ENCODE results near the gene SMARCA2.

The SMARCA2 gene

GRCh38 chr9:2157277-2158110 is 142.3 kb downstream of the SMARCA2 start:
- H4K20me1 ChIP-seq (ENCODE audit: insufficient read depth, low read length) = no peaks in the 10 kb centered on the region
- peak; percentile 60 for DNase-seq
- H3K27me3 ChIP-seq (replicated peaks; ENCODE audit: insufficient read depth, low read length) = no peaks in the 10 kb centered on the region
- peak overlapping the region; percentile 94 for H3K4me2 ChIP-seq (ENCODE audit: low read depth, low read length)
- no peaks in the 10 kb centered on the region for H3K9me3 ChIP-seq (replicated peaks; ENCODE audit: insufficient read depth, low read length)
- H3K79me2 ChIP-seq (ENCODE audit: low read length) = peaks cover 78% of the 10 kb centered on the region
- H3F3A ChIP-seq (ENCODE audit: insufficient read depth, low read length) = peaks cover 22% of the 10 kb centered on the region
- no peaks in the 10 kb centered on the region for H3K9me2 ChIP-seq (replicated peaks; ENCODE audit: insufficient read depth, low read length)
- peak overlapping the region; percentile 71 for H2AFZ ChIP-seq (ENCODE audit: low read length)
- peak overlapping the region; percentile 82 for H3K27ac ChIP-seq (ENCODE audit: low read length)
- peak overlapping the region; percentile 66 for H3K4me3 ChIP-seq (ENCODE audit: low read length)
- no peak for TF ChIP-seq EZH2 (optimal IDR thresholded peaks at IDR 0.05; ENCODE audit: low read depth, low read length)
- TF ChIP-seq, protein P1, sequence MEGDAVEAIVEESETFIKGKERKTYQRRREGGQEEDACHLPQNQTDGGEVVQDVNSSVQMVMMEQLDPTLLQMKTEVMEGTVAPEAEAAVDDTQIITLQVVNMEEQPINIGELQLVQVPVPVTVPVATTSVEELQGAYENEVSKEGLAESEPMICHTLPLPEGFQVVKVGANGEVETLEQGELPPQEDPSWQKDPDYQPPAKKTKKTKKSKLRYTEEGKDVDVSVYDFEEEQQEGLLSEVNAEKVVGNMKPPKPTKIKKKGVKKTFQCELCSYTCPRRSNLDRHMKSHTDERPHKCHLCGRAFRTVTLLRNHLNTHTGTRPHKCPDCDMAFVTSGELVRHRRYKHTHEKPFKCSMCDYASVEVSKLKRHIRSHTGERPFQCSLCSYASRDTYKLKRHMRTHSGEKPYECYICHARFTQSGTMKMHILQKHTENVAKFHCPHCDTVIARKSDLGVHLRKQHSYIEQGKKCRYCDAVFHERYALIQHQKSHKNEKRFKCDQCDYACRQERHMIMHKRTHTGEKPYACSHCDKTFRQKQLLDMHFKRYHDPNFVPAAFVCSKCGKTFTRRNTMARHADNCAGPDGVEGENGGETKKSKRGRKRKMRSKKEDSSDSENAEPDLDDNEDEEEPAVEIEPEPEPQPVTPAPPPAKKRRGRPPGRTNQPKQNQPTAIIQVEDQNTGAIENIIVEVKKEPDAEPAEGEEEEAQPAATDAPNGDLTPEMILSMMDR (IDR thresholded peaks at IDR 0.05; ENCODE audit: low read length) = no peak
- no peak for TF ChIP-seq EZH2phosphoT487 (IDR thresholded peaks at IDR 0.05; ENCODE audit: low read length)
- peak overlapping the region; percentile 80 for H3K9ac ChIP-seq (ENCODE audit: low read length)
- H3K36me3 ChIP-seq (replicated peaks; ENCODE audit: insufficient read depth, low read length) = 0 out of 2 replicates have a peak, but pooled peaks cover 3% of the 10 kb centered on the region
- 0 out of 2 replicates have a peak, but pooled peaks cover 4% of the 10 kb centered on the region for H3K4me1 ChIP-seq (ENCODE audit: low read length)

DNA sequence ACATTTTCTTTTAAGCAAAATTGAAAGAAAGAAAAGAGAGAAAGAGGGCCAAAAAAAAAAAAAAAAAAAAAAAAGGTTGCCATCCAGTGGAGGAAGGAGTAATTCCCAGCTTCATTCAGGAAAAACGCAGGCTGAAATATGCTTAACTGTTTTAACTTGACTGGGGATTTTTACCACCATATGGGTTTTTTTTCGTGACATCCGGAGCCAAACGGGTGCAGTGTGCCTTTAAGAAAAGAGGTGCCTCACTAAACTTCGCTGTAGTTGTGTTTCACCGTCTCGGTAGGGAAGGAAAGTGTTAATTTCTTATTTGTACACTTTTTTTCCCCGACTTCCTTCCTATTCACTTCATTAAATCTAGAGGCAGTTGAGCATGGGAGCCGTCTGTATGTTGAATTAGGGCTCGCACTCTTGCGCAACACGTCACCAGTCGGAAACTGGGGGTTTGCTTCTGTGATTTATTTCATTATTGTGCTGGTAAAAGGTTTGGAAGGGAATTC is 143.0 kb downstream of the SMARCA2 start:
- Histone ChIP-seq H3K27me3 (replicated peaks; ENCODE audit: insufficient read depth, low read length) (no peaks in the 10 kb centered on the region), H3K79me2 (ENCODE audit: low read length) (peaks cover 76% of the 10 kb centered on the region), H3F3A (ENCODE audit: insufficient read depth, low read length) (peaks cover 22% of the 10 kb centered on the region), H3K4me1 (ENCODE audit: low read length) (0 out of 2 replicates have a peak, but pooled peaks cover 4% of the 10 kb centered on the region), H3K36me3 (replicated peaks; ENCODE audit: insufficient read depth, low read length) (0 out of 2 replicates have a peak, but pooled peaks cover 3% of the 10 kb centered on the region), H3K9me3 (replicated peaks; ENCODE audit: insufficient read depth, low read length) (no peaks in the 10 kb centered on the region), H4K20me1 (ENCODE audit: insufficient read depth, low read length) (no peaks in the 10 kb centered on the region), H3K9ac (ENCODE audit: low read length) (peak overlapping the region; percentile 80), H3K9me2 (replicated peaks; ENCODE audit: insufficient read depth, low read length) (no peaks in the 10 kb centered on the region), H2AFZ (ENCODE audit: low read length) (peak overlapping the region; percentile 71), H3K4me3 (ENCODE audit: low read length) (peak overlapping the region; percentile 66), H3K27ac (ENCODE audit: low read length) (peak overlapping the region; percentile 82), H3K4me2 (ENCODE audit: low read depth, low read length) (peak overlapping the region; percentile 94)
- TF ChIP-seq EZH2 (optimal IDR thresholded peaks at IDR 0.05; ENCODE audit: low read depth, low read length) (no peak), EZH2phosphoT487 (IDR thresholded peaks at IDR 0.05; ENCODE audit: low read length) (no peak)
- TF ChIP-seq, protein P1 (IDR thresholded peaks at IDR 0.05; ENCODE audit: low read length) = no peak
- DNase-seq = peak; percentile 86

GRCh38 chr9:2158766-2159430 is 143.8 kb downstream of the SMARCA2 start:
- Histone ChIP-seq H3K9ac (ENCODE audit: low read length) (peak overlapping the region; percentile 80), H3K79me2 (ENCODE audit: low read length) (peaks cover 75% of the 10 kb centered on the region), H3K9me2 (replicated peaks; ENCODE audit: insufficient read depth, low read length) (no peaks in the 10 kb centered on the region), H3K27me3 (replicated peaks; ENCODE audit: insufficient read depth, low read length) (no peaks in the 10 kb centered on the region), H3F3A (ENCODE audit: insufficient read depth, low read length) (peaks cover 22% of the 10 kb centered on the region), H3K27ac (ENCODE audit: low read length) (peak overlapping the region; percentile 82), H3K4me3 (ENCODE audit: low read length) (peak overlapping the region; percentile 66), H3K4me2 (ENCODE audit: low read depth, low read length) (peak overlapping the region; percentile 94), H4K20me1 (ENCODE audit: insufficient read depth, low read length) (no peaks in the 10 kb centered on the region), H3K9me3 (replicated peaks; ENCODE audit: insufficient read depth, low read length) (no peaks in the 10 kb centered on the region), H3K36me3 (replicated peaks; ENCODE audit: insufficient read depth, low read length) (0 out of 2 replicates have a peak, but pooled peaks cover 3% of the 10 kb centered on the region), H3K4me1 (ENCODE audit: low read length) (0 out of 2 replicates have a peak, but pooled peaks cover 4% of the 10 kb centered on the region), H2AFZ (ENCODE audit: low read length) (peak overlapping the region; percentile 71; the same call in 1 of the 2 replicates)
- peak; percentile 39 for DNase-seq
- TF ChIP-seq EZH2phosphoT487 (IDR thresholded peaks at IDR 0.05; ENCODE audit: low read length) = no peak
- TF ChIP-seq, protein P1 (IDR thresholded peaks at IDR 0.05; ENCODE audit: low read length) = no peak
- no peak for TF ChIP-seq EZH2 (optimal IDR thresholded peaks at IDR 0.05; ENCODE audit: low read depth, low read length)

Data from MM.1S (cell line).